GM19324 (cell line): Measurements from ENCODE around the gene SCTR.

Experiments
- ATAC-seq: cut with Tn5 transposase; IDR thresholded peaks from one replicate; pipeline ENCODE4 v1.9.1; 2021; ENCODE audit warnings: mild to moderate bottlenecking, moderate library complexity; ENCODE audit not compliant: unreplicated experiment, low FRiP score

SCTR gene

DNA sequence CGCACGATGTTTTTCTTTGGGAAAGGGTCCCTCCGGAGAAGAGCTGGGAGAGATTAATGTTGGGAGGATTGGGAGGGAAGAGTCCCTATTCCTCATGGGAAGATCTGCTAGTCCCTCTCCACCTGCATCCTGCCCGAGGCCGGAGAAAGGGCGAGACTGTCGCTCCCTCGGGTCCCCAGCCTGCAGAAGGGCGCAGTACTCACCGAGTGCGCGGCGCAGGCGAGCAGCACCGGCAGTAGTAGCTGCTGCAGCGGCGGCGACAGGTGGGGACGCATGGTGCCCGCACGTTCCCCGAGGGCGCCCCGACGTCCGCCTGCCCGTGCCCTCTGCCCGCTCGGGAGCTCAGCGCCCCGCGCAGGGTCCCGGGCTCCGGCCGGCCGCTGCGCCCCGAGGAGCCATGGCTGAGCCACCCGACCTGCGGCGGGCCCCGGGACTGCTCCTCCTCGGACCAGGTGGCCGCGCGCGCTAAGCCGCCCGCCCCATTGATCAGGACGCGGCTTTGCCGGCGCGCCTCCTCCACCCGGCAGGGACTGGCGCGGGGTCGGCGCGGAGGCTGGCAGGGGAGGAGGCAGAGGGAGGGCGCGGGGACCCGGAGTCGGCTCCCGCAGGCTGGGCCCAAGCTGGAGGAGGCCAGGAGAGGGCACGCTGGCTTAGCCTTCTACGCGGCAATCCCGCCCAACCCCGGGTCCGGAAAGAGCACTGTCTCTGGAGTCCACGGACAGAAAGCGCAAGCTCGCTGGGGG, at the start of gene SCTR:
Gene SCTR (minus strand): TSS at position 532 of the 743 bp plus-strand sequence. CDS start 257 bp downstream, at position 275.
- no peak for ATAC-seq

DNA sequence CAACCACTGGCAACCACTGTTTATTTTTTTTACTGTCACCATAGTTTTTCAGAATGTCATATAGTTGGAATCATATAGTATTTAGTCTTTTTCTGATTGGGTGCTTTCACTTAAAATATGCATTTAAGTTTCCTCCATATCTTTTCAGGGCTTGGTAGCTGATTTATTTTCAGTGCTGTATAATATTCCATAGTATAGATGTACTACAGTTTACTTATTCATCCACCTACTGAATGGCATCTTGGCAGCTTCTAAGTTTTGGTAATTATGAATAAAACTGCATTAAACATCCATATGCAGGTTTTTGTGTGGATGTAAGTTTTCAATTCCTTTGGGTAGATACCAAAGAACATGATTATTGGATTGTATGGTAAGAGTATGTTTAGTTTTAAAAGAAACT, 43.0 kb upstream of the SCTR start:
- no peak for ATAC-seq

DNA sequence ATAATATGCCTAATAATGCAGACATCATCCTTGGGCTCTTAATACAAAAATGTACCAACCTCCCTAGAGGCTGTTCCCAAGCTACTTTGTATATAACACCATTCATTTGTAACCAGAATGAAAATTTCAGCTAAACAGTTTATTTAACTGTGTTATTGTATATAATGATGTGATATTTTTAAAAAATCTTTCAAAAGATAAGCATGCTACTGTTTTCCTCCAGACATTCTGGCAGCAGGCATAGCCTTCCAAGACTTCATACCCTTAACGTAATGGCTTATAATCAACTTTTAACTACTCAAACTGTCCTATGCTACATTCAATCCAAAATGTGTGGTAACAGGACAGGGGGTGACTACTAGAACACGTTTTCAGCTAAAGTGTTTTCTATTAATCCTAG, 41.2 kb upstream of the SCTR start:
- no peak for ATAC-seq

DNA sequence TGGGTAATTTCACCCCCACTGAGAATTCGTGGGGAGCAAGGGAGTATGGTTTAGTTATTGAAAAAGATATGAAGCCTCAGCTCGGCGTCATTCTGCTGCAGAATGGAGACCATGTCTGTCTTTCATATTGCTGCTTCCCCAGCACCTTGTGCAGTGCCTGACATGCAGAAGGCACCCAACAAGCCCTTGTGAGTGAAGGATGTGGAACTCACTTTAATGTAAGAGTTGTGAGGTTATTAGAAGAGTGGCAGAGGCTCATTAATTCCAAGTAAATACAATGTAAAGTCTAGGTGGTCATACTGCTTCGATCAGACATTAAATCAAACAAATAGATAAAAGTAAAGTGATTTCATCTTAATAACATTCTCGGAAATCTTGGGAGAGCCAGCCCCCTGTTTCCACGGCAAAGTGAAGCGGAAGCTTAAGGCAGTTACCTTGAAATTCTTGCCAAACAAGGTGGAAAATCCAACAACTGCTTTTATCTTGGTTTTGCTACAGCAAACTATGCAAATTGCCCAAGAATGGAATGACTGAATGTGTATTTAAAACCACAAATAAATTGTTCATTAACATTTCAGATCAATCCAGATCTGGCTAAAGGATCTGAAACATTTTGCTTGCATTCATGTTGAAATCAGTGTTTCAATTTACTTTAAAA, 29.5 kb upstream of the SCTR start:
- no peak for ATAC-seq

DNA sequence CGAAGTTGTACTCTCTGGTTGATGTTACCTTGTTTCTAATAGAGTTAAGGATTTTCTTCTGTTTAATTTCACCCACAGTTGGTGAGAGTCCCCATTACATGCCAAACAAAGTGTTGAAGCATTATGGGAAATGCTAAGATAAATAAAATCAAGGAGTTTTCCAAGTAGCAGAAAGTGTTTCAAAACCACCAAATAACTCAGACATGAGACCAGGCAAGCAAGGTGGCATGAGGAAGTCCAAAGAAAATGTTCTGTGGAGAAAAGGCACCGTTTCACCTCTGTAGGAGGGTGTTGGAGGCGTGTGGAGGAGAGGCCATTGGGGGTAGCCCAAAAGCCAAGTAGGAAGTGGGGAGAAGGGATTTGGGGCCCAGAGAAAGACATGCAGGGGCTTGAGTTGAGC, 28.6 kb upstream of the SCTR start:
- no peak for ATAC-seq

DNA sequence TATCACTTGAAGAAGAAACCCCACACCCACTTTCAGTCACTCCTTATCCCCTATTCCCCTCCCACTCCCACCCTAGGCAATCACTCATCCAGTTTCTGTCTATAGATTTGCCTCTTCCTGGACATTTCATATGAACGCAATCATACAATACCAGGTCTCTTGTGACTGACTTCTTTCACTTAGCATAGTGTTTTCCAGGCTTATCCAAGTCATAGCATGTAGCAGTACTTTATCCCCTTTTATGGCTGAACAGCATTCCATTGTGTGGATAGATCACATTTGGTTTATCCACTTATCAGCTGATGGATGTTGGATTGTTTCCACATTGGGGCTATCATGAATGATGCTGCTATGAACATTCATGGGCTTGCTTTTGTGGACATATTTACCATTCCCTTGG, 26.6 kb upstream of the SCTR start:
- ATAC-seq = no peak

DNA sequence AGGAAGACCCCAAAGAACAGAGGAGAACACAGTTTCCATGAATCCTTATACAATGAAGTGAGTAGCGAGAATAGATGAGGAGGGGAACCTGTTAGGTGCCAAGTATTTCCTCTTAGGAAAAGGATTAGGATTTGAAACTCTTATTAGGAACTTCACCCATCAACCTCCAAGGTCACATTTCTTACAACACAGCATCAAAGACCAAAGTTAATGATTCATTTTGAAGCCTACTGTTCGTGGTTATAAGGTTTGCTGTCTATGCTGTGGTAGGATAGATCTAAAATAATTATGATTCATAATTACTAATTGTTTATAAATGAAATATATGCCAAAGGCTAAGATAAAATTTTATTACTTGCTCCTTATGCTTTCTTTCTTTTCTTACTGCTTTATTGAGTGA, 26.1 kb upstream of the SCTR start:
- ATAC-seq = no peak

DNA sequence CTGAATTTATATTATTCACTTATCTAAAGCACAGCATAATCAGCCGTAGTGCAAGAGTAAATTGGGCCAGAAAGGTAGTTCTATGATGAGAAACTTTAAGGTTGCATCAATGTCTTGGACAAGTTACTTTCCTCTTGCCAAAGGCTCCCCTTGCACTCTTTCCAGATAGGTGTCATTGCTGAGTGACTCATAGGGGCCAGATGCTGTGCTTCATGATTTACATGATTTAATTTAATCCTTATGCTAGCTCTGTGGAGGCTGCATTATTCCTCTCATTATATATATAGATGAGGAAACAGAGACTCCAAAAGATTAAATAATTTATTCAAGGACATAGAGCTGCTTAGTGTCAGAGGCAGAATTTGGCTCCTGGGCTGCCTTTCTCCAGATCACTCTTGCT, 25.0 kb upstream of the SCTR start:
- ATAC-seq = no peak

DNA sequence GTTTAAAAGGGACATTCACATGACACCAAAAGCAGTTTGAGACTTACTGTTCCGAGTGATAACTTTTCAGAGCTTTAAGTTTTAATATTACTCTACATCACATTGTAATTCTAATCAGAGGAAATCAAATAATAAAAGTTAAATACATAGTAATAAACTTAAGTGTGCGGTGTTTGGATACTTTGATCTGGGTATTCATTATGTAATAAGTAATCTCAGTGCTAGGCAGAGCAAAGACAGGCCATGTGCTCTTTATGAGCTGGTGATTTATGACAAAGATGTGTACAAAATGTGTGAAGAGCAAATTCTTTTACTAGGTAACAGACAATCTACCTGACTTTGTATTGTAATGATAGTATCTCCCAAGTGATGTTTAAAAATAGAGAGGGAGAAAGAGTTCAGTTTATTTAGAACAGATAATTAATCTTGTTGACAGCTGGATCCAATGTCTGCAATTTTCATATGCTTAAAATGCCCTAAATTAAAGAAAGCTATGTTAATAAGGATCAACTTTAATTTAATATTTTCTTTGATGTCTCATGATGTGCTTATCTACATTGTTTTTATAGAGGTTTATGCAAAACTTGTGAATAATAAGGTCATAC, 24.3 kb upstream of the SCTR start:
- ATAC-seq = no peak

DNA sequence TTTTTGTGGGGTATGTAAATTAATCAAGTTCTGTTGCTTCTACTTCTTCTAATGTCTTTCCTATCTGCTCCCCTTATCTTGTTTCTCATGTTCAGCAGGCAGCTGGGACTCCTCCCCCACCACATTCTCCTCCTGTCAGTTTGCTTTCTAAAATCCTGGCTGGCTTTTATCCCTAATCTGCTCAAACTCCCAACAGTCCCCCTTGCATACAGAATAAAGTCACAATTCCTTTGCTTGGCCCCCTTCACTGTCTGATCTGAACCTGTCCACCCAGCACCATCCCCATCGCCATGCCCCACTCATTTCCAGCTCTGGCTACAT, 22.1 kb upstream of the SCTR start:
- no peak for ATAC-seq

DNA sequence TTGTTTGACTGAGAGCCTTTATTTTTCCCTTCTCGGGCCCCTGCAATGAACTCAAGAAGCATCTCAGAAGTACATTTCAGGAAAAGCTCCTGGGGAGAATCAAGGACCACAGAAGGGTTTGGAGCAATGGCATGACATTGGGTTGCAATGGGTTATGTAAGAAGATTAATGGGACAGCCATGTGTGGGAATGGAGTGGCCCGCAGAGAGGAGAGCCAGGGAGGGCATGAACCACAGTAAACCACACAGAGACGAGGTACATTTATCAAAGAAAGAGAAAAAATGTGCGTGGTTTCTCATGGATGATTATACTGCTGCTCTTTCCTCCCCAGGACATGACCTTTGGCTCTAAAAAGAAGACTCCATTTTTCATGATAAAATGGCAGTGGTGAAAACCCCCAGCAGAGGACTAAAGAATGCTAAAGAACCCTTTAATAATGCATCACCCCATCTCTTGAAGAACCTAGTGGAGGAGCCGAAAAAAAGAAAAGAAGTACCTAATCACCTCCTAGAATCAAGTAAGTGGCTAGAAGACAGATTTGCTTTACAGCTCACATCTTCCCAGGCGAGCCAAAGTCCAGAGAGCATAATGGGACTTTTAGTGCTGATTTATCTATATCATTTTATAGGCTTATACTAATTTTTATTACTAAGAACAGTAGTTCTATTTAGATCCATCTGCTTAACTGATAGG, 21.6 kb upstream of the SCTR start:
- ATAC-seq = no peak

DNA sequence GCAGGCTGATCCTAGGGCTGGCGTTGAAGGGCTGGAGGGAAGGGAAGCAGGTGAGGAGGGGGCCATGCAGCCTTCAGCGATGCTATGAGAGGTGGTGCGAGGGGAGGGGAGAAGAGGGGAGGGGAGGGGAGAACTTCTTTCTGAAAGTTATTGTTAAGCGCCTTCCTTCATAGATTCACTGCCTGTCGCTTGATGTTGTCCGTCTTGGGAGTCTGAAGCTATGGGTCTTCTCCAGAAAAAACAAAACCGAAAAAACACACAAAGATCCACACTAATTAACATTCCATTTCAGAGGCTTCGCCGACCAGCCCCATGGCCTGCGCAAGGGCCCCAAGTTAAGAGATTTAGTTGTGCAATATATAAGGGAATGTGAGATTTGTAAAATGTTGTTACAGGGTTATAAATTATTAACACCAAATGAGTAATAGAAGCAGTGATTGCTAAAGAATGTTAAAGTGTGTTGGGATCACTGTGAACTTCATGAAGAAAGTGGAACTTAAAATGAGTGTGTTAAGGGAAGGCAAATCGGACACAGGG, 20.7 kb upstream of the SCTR start:
- no peak for ATAC-seq

DNA sequence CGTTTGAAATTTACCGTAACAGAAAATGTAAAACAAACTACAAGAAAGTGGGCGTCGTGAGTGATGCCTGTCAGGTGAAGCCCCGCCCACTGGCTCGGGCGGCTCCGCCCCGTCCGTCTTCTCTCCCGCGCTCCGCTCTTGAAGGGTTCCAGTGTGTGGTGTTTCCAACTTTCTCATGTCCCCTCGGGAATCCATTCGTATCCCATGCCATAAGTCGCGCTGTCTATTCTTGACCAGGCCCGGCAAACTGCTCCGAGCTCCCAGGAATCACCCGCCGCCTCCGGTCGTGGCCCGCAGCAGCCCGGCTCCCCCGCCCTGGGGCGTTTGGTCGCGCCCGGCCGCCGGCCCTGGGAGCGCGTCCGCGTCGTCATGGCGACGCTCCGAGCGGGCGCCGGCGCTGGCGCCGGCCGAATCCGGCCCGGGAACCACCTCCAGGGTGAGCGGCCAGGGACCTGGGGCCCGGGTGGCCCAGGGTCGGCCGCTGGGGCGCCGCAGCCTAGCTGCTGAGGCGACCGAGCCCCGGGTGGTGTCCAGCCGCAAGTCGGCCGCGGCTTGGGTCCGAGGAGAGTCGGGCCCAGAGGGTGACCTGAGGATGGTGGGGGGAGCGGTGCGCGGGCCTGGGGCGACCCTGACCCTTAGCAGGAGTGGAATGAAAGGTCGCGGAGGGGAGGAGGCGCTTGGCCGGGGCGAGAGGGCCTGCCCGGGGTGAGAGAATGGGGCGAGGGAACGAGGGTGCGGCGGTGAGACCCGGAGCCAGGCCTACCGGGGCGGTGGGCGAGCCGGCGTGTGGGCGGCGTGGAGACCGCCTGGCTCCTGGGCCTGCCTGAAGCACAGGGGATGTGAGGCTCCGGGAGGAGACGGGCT, 20.0 kb upstream of the SCTR start, which contains the start of gene CFAP221:
Gene CFAP221 (plus strand): TSS at position 375 of the 864 bp plus-strand sequence. CDS start 1,683 bp downstream, outside the sequence.
- ATAC-seq = peak; percentile 67

DNA sequence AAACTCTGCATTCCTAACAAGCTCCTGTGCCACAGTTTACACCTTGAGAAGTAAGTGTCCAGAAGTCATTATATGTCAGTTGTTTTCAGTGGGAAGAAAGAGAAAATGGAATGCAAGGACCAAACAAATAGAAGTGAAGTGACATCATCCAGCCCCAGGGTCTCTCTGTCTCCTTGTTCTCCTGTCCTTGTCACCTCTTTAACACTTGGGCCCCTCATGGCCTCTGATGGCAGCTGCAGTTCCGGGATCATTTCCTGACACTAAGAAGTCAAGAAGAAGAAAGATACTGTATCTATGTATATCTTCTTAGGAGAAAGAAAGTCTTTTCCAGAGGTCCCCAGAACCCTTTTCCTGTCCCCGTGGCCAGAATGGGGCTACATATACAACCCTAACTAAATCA, 17.2 kb upstream of the SCTR start:
- ATAC-seq = no peak

DNA sequence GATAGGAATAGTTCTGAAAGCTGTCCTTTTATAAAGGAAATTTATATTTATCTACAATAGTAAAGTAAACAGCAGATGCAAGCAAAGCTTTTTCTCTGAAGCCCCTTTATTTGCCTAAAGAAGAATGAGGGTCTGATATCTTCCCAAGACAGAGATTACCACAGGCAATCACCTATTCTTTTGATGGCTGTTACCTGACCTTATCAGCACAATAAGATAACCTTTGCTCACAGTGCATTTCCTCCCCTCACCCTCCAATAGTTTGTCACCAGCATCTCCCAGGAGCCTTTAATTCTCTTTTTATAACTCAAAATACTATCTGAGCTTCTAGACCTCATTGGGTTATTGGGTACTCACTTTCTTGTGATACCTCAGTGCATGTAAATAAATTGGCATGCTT, 13.5 kb upstream of the SCTR start:
- ATAC-seq = no peak

DNA sequence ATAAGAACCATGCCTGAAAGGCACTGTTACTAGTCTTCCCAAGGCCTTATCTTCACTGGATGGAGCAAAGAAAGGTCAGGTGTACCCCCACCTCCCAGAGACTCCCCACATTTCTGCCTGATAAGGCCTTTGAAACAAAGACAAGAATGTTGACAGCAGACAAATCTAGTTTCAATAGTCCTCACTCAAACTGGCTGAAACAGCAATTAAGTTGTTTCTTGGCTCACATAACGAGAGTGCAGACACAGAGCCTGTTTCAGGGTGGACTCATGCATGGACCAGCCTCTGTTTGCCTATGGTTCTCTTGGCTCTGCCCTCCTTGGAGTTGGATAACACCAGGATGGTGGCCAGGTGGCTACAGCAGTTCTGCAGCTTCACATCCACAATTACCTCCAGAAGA, 12.4 kb upstream of the SCTR start:
- no peak for ATAC-seq

DNA sequence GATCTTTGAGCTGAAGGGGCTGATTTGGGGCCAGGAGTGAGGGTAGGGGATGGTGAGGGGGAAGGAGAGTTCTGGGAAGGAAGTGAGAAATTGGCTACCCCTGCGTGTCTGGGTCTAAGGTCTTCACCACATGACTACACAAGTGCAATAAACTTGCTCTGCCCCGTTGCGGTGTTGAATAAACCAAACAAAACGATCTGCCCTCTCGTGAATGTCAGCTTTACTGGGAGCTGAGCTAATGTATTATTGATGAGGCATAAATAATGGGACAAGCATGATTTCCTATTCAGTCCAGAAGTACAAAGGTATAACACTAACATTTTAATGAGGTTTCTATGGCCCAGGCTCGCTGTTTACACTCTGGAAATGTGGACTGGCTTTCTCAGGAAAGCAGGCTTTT, 11.9 kb upstream of the SCTR start:
- ATAC-seq = no peak

DNA sequence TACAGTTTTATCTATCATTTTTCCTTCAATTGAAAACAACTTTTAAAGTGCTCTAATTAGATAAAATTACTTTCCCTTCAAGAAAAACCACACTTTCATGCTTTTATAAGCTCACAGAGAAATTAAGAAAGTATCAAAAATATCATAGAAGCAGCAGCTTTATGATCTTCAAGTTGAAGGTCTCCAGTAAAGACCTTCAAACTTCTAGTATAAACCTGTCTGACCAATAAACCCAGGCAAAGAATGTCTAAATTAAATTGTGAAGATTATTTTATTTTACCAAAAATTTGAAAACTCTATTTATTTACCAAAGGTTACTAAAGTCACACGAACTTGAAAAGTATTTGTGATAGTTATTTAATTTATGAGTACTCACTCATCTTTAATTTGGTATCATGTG, 9.3 kb upstream of the SCTR start:
- ATAC-seq = no peak

DNA sequence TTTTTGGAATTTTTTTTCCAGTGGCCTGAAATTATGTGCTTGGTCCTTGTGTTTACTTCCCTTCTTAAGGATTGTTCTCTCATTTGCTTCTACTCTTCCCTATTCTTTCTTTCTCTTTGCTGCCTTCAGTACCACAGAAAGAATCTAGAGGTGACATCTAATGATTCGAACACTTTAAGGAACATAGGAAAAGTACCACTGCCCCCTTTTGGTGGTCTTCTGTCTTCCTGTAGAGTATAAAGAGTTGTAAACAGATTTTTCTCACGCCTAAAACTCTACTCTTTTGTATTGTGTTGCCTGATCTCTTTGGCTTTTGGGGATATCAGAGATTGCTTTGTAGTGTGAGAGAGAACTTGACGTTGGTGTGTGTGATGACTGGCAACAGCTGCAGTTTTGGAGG, 7.0 kb upstream of the SCTR start:
- ATAC-seq = no peak

DNA sequence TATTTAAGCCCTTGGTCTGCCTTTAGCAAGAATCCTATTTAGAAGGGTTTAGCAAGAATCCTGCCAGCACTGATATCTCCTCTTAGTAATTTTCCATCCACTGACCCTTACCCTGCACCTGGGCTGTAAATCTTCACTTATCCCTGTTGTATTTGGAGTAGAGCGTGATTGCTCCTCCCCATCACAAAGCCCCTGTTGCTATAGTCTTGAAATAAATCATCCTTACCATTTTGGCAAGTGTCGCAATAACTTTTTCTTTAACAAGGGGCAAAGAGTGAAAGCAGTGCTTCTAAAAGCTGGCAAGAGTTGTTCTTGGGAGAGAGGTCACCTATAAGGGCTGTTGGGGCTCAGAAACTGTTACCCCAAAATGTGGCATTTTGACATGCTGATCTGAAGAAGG, 3.7 kb upstream of the SCTR start:
- no peak for ATAC-seq
